Kidney (tissue), 14 donors: ENCODE data around the gene CAPN14. TPM values are rescaled to one million over a fixed set of nuclear protein-coding genes. Genes with fewer than 3 reads are reported as not detected.

ENCODE experiments used
- DNase-seq, 5 donors: peaks; one replicate each; pipeline ENCODE4 v3.0.0-alpha.2; 2013 to 2020
- FAIRE-seq: peaks from 2 replicates; lab custom pipeline; 2012; peaks lifted over from hg19 to GRCh38; lab: Jason Lieb, UNC
- H3K27ac ChIP-seq, 2 donors: one replicate each; pipeline ENCODE4 v1.7.0; 2013; ENCODE audit warnings: low read depth in 2 of 2, low read length in 2 of 2, inconsistent platforms in 1 of 2
- H3K27me3 ChIP-seq: one replicate; pipeline ENCODE4 v1.7.1; 2013; ENCODE audit warnings: low read length, inconsistent platforms; ENCODE audit not compliant: control insufficient read depth, insufficient read depth
- H3K36me3 ChIP-seq, 3 donors: one replicate each; pipeline versions ENCODE4 v1.7.0 to v1.7.1; 2013; ENCODE audit warnings: low read length in 3 of 3, control low read depth in 1 of 3, inconsistent platforms in 1 of 3; ENCODE audit not compliant: insufficient read depth in 3 of 3, control insufficient read depth in 2 of 3
- H3K4me1 ChIP-seq, 3 donors: one replicate each; pipeline versions ENCODE4 v1.7.0 to v1.7.1; 2013; ENCODE audit warnings: low read length in 3 of 3, inconsistent platforms in 1 of 3, low read depth in 1 of 3; ENCODE audit not compliant: control insufficient read depth in 2 of 3, insufficient read depth in 2 of 3
- H3K4me3 ChIP-seq, 3 donors: one replicate each; pipeline versions ENCODE4 v1.7.0 to v1.8.1; 2013; ENCODE audit warnings: low read length in 3 of 3, control low read depth in 1 of 3, inconsistent platforms in 1 of 3
- H3K9ac ChIP-seq, 3 donors: one replicate each; pipeline versions ENCODE4 v1.7.0 to v1.7.1; 2013; ENCODE audit warnings: low read length in 3 of 3, control low read depth in 1 of 3, inconsistent platforms in 1 of 3
- H3K9me3 ChIP-seq, 3 donors: one replicate each; pipeline versions ENCODE4 v1.7.0 to v1.7.1; 2013; ENCODE audit warnings: low read length in 3 of 3, control low read depth in 1 of 3, inconsistent platforms in 1 of 3; ENCODE audit not compliant: control insufficient read depth in 2 of 3, insufficient read depth in 1 of 3
- CTCF ChIP-seq: IDR thresholded peaks from 3 replicates; pipeline ENCODE4 v1.5.1; 2012; ENCODE audit warnings: mild to moderate bottlenecking, moderate library complexity, borderline replicate concordance; ENCODE audit not compliant: insufficient read depth; ENCODE audit errors: extremely low read depth
- intact Hi-C: fragments of 100-400 bp; cut with DNase I; formaldehyde crosslinking; loops from one replicate; pipeline ENCODE4 v1.11.1; 2022
- polyA plus RNA-seq: library from polyadenylated mRNA; stranded (reverse); fragments of 350-450 nt; fragmentation: Illumina TruSeq; extraction: RNeasy Lipid Tissue Mini Kit (QIAGEN cat#74804); gene quantifications from one replicate; pipeline ENCODE4 v1.2.3, GENCODE V29; 2014; ENCODE audit warnings: low read depth, low replicate concordance; ENCODE audit not compliant: insufficient read depth
- total RNA-seq: library from RNA; stranded (reverse); fragmentation: NEBNext Ultra II Directional; extraction: Animal tissue kit (Norgen Biotek cat#: 25700); gene quantifications from one replicate; pipeline ENCODE4 v1.2.1, GENCODE V29; 2021
- donor health status: control.
- donor health status: control.
- donor health status: control.
- donor health status: control.
- donor health status: control.
- donor health status: DM: yes; HTN: yes; CAD: no.
- donor health status: Normal renal cell carcinoma (clear cell type).

The CAPN14 gene
- total and polyA plus RNA-seq, 2 donors from 2014 or later, result 0.22 to 0.25 TPM

DNA sequence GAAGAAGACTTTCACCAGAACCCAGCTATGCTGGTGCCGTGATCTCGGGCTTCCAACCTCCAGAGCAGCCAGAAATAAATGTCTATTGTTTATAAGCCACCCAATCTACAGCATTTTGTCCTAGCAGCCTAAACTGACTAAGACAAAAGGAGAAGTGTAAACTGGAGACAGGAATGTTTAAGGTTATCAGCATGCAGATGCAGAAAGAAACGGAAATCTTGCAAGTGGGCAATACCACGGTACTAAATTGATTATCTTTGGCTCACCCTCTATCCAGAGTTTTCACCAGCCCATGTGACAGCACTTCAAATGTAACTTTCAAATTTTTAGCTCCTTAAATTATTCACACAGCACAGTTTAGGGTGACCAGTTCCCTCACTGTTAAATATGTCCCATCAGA, 5.7 kb upstream of the CAPN14 start:
- Histone ChIP-seq H3K9me3 (no peaks in the 10 kb centered on the region), H3K27me3 (no peaks in the 10 kb centered on the region), H3K9ac (no peak overlapping the region), H3K4me3 (no peak overlapping the region), H3K27ac (no peak overlapping the region), H3K4me1 (peaks cover 0 to 2% (median 0%) of the 10 kb centered on the region in 3 donors), H3K36me3 (no peaks in the 10 kb centered on the region)
- TF ChIP-seq CTCF, result no peak
- FAIRE-seq (no peak), DNase-seq (no peak)
- intact Hi-C loops, result no loop called here

DNA sequence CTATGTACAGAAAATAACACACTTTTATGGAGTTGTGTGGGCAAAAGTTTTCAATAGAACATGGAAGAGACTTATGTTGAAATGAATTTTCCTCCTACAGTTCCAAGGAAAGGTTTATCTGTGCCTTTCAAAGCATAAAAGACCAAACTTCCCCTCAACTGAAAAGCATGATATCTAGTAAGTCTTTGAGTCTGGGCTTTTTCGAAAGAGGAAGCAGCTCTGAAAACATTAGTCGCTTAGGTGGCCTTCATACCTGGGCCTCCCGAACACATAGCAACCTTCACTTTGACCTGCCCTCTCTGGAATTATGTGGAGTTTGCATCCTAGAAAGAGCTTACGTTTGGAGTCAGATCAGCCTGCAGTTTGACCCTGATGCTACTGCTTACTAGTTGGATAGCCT, 4.8 kb upstream of the CAPN14 start:
- H3K27me3 ChIP-seq, result no peaks in the 10 kb centered on the region
- no peaks in the 10 kb centered on the region for H3K36me3 ChIP-seq
- DNase-seq (no peak), FAIRE-seq (no peak)
- peaks cover 0 to 2% (median 0%) of the 10 kb centered on the region in 3 donors for H3K4me1 ChIP-seq
- intact Hi-C loops, result no loop called here
- no peak overlapping the region for H3K4me3 ChIP-seq
- TF ChIP-seq CTCF, result no peak
- no peak overlapping the region for H3K9ac ChIP-seq
- no peak overlapping the region for H3K27ac ChIP-seq
- no peaks in the 10 kb centered on the region for H3K9me3 ChIP-seq

- no peak overlapping the region for H3K27ac ChIP-seq
- no peak overlapping the region for H3K9ac ChIP-seq
- TF ChIP-seq CTCF, result no peak
- H3K4me3 ChIP-seq, result no peak overlapping the region
- DNase-seq (no peak), FAIRE-seq (no peak)
- no peaks in the 10 kb centered on the region for H3K9me3 ChIP-seq
- no peaks in the 10 kb centered on the region for H3K36me3 ChIP-seq
- peaks cover 0 to 2% (median 0%) of the 10 kb centered on the region in 3 donors for H3K4me1 ChIP-seq
- H3K27me3 ChIP-seq, result no peaks in the 10 kb centered on the region
- intact Hi-C loops, result no loop called here
Observed at GRCh38 chr2:31221544-31221943, 4.2 kb upstream of the CAPN14 start.
